ENCODE data around the gene ELOF1.
A peak's percentile ranks its signal among the peaks of the same experiment; 100 is the strongest.

Gene ELOF1

DNA sequence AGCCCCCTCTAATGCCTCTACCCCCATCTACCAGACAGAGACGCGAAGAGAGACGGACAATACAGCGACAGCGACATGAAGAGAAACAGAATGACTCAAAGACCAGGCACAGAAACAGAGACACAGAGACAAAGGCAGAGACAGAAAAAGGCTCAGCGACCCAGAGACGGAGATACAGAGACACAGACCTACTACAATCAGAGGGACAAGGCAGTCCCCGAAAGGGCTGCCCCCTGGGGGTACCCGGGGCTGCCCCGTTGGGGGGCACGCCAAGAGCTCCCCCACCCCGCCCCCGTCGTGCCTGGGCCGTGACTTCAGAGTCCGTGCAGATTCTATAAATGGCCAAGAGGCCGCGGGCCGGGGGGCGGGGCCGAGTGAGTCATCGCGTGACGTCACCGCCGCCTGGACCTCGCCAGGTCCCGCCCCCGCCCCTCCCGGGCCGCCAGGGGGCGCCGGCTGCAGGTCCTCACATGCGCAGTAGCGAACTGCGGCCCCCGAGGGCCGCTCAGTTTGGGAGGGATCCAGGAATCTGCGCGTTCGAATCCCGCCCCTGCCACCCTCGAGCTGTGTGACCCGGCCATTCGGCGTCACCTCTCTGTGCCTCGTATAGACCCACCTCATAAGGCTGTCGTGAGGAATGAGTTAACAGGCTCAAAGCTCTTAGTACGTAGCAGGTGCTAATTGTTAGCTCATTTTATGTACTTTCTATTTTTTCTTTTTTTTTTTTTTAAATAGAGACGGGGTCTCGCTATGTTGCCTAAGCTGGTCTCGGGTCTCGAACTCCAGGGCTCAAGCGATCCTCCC is 23.0 kb downstream of the ELOF1 start (continued):
- TF ChIP-seq ZNF19 (tag by site-specific recombination; IDR thresholded peaks at IDR 0.05; ENCODE audit: low read depth): no peak
- TF ChIP-seq ZNF274 (IDR thresholded peaks at IDR 0.05; ENCODE audit: low read length): no peak
- TF ChIP-seq ZNF274 (tag by site-specific recombination; IDR thresholded peaks at IDR 0.05; ENCODE audit: borderline replicate concordance): no peak
- no peak for TF ChIP-seq ZNF549 (tag by site-specific recombination; IDR thresholded peaks at IDR 0.05)
- no peak for TF ChIP-seq ZNF624 (tag by site-specific recombination; IDR thresholded peaks at IDR 0.05)
- no peak for TF ChIP-seq TRIM28 (IDR thresholded peaks at IDR 0.05; ENCODE audit: borderline replicate concordance, low read length)
- no peak for TF ChIP-seq ZNF571 (tag by site-specific recombination; IDR thresholded peaks at IDR 0.05)
- no peak for TF ChIP-seq ZBTB20 (tag by site-specific recombination; IDR thresholded peaks at IDR 0.05)
- no peak for TF ChIP-seq ZNF202 (tag by site-specific recombination; IDR thresholded peaks at IDR 0.05; ENCODE audit: borderline replicate concordance)
- peak; percentile 55 for TF ChIP-seq ZNF324 (tag by site-specific recombination; IDR thresholded peaks at IDR 0.05)
- no peak for TF ChIP-seq ZNF214 (tag by site-specific recombination; IDR thresholded peaks at IDR 0.05; ENCODE audit: borderline replicate concordance)
- TF ChIP-seq ZNF266 (tag by site-specific recombination; IDR thresholded peaks at IDR 0.05; ENCODE audit: low read depth): no peak
- no peak for TF ChIP-seq ZNF670 (tag by site-specific recombination; IDR thresholded peaks at IDR 0.05; ENCODE audit: low read depth)
- no peak for TF ChIP-seq ZNF623 (tag by site-specific recombination; IDR thresholded peaks at IDR 0.05)
- TF ChIP-seq, protein P1, sequence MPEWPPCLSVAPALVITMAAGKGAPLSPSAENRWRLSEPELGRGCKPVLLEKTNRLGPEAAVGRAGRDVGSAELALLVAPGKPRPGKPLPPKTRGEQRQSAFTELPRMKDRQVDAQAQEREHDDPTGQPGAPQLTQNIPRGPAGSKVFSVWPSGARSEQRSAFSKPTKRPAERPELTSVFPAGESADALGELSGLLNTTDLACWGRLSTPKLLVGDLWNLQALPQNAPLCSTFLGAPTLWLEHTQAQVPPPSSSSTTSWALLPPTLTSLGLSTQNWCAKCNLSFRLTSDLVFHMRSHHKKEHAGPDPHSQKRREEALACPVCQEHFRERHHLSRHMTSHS (tag by site-specific recombination; IDR thresholded peaks at IDR 0.05): no peak
- TF ChIP-seq ZNF157 (tag by site-specific recombination; IDR thresholded peaks at IDR 0.05): no peak
- no peak for TF ChIP-seq ZNF341 (tag by site-specific recombination; IDR thresholded peaks at IDR 0.05; ENCODE audit: low read depth)
- TF ChIP-seq ZNF707 (tag by site-specific recombination; IDR thresholded peaks at IDR 0.05): no peak
- 0 out of 2 replicates have a peak, but pooled peaks have one; percentile 23 for TF ChIP-seq WT1 (tag by site-specific recombination; IDR thresholded peaks at IDR 0.05)
- TF ChIP-seq YY2 (tag by site-specific recombination; IDR thresholded peaks at IDR 0.05): no peak
- TF ChIP-seq, protein P2, sequence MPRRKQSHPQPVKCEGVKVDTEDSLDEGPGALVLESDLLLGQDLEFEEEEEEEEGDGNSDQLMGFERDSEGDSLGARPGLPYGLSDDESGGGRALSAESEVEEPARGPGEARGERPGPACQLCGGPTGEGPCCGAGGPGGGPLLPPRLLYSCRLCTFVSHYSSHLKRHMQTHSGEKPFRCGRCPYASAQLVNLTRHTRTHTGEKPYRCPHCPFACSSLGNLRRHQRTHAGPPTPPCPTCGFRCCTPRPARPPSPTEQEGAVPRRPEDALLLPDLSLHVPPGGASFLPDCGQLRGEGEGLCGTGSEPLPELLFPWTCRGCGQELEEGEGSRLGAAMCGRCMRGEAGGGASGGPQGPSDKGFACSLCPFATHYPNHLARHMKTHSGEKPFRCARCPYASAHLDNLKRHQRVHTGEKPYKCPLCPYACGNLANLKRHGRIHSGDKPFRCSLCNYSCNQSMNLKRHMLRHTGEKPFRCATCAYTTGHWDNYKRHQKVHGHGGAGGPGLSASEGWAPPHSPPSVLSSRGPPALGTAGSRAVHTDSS (tag by site-specific recombination; IDR thresholded peaks at IDR 0.05): no peak
- no peak for TF ChIP-seq ZNF16 (tag by site-specific recombination; IDR thresholded peaks at IDR 0.05; ENCODE audit: low read depth)
- TF ChIP-seq ZNF146 (tag by site-specific recombination; IDR thresholded peaks at IDR 0.05): no peak
- no peak for TF ChIP-seq RBAK (tag by site-specific recombination; IDR thresholded peaks at IDR 0.05)
- peak; percentile 65 for TF ChIP-seq SP7 (tag by site-specific recombination; IDR thresholded peaks at IDR 0.05)
- TF ChIP-seq ZNF664 (tag by site-specific recombination; IDR thresholded peaks at IDR 0.05): no peak
- no peak for TF ChIP-seq OSR2 (tag by site-specific recombination; IDR thresholded peaks at IDR 0.05)
- TF ChIP-seq ZNF530 (tag by site-specific recombination; IDR thresholded peaks at IDR 0.05; ENCODE audit: low read depth): no peak
- no peak for TF ChIP-seq ZBTB48 (tag by site-specific recombination; IDR thresholded peaks at IDR 0.05)
- TF ChIP-seq, protein P3, sequence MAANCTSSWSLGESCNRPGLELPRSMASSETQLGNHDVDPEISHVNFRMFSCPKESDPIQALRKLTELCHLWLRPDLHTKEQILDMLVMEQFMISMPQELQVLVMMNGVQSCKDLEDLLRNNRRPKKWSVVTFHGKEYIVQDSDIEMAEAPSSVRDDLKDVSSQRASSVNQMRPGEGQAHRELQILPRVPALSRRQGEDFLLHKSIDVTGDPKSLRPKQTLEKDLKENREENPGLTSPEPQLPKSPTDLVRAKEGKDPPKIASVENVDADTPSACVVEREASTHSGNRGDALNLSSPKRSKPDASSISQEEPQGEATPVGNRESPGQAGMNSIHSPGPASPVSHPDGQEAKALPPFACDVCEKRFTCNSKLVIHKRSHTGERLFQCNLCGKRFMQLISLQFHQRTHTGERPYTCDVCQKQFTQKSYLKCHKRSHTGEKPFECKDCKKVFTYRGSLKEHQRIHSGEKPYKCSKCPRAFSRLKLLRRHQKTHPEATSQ (tag by site-specific recombination; IDR thresholded peaks at IDR 0.05): peak; percentile 51; the same call in 1 of the 2 replicates
- TF ChIP-seq ZNF830 (tag by site-specific recombination; IDR thresholded peaks at IDR 0.05; ENCODE audit: low read depth): no peak
- TF ChIP-seq, protein P4, sequence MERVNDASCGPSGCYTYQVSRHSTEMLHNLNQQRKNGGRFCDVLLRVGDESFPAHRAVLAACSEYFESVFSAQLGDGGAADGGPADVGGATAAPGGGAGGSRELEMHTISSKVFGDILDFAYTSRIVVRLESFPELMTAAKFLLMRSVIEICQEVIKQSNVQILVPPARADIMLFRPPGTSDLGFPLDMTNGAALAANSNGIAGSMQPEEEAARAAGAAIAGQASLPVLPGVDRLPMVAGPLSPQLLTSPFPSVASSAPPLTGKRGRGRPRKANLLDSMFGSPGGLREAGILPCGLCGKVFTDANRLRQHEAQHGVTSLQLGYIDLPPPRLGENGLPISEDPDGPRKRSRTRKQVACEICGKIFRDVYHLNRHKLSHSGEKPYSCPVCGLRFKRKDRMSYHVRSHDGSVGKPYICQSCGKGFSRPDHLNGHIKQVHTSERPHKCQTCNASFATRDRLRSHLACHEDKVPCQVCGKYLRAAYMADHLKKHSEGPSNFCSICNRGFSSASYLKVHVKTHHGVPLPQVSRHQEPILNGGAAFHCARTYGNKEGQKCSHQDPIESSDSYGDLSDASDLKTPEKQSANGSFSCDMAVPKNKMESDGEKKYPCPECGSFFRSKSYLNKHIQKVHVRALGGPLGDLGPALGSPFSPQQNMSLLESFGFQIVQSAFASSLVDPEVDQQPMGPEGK (tag by site-specific recombination; IDR thresholded peaks at IDR 0.05): peak; percentile 94
- no peak for TF ChIP-seq ZNF837 (tag by site-specific recombination; IDR thresholded peaks at IDR 0.05)
- no peak for TF ChIP-seq HOXA7 (CRISPR knock-in tag; IDR thresholded peaks at IDR 0.05; ENCODE audit: borderline replicate concordance)
- peak; percentile 32; the same call in 1 of the 2 replicates for TF ChIP-seq ZBTB8A (tag by site-specific recombination; IDR thresholded peaks at IDR 0.05)
- TF ChIP-seq, protein P5, sequence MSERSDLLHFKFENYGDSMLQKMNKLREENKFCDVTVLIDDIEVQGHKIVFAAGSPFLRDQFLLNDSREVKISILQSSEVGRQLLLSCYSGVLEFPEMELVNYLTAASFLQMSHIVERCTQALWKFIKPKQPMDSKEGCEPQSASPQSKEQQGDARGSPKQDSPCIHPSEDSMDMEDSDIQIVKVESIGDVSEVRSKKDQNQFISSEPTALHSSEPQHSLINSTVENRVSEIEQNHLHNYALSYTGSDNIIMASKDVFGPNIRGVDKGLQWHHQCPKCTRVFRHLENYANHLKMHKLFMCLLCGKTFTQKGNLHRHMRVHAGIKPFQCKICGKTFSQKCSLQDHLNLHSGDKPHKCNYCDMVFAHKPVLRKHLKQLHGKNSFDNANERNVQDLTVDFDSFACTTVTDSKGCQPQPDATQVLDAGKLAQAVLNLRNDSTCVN (tag by site-specific recombination; optimal IDR thresholded peaks at IDR 0.05): peak; percentile 29
